HG03521 (cell line): ENCODE measurements around the gene PCSK1.
"Not testable (repeated sequence)": the region's sequence is repeated elsewhere in the genome, so short reads cannot be mapped to it uniquely, and the experiment has no call there.

Source experiments
- ATAC-seq: cut with Tn5 transposase; IDR thresholded peaks from one replicate; pipeline ENCODE4 v1.9.1; 2021; ENCODE audit warnings: mild to moderate bottlenecking, moderate library complexity; ENCODE audit not compliant: unreplicated experiment

PCSK1 gene

GRCh38 chr5:96427824-96428223 lies 5.2 kb downstream of the PCSK1 start:
- no peak for ATAC-seq

DNA sequence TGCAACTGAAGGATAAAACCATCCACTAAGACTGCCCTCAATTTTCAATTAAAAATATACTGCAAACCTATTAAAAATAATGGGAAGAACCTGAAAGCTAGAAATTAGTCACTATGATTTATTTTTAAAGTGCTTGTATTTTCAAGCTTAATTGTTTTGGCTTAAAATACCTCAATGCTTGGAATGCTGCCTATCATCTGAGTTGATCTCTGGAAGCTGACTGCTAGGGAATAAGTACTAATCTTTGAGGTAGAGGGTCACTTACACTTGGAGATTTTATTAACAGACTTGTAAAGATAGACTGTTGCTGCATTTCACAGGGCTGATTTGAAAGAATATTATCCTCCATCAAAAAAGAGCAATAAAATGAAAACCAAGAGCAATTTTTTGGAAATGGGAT lies 6.2 kb downstream of the PCSK1 start:
- ATAC-seq: no peak

- no peak for ATAC-seq
Measured at GRCh38 chr5:96425443-96425842, 7.6 kb downstream of the PCSK1 start.

DNA sequence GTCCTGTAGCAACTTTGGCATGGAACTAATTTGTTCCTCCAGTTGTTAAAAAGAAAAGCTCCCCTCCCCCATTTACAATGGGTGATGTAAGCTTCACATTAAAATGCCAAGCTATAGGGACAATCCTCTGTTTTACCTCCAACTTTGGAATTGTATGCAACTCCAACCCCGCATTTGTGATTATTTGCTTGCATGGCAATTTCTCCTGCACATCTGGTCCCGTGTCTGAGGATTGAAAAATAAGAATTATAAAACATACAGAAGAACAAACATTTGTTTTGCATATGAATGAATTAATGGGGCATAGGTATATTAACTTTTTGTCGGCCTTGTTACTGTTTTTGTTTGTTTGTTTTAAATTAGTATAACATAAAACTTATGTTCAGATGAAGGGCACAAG lies 17.2 kb downstream of the PCSK1 start:
- no peak for ATAC-seq

- no peak for ATAC-seq
Measured at GRCh38 chr5:96412868-96413449, 20.1 kb downstream of the PCSK1 start.

DNA sequence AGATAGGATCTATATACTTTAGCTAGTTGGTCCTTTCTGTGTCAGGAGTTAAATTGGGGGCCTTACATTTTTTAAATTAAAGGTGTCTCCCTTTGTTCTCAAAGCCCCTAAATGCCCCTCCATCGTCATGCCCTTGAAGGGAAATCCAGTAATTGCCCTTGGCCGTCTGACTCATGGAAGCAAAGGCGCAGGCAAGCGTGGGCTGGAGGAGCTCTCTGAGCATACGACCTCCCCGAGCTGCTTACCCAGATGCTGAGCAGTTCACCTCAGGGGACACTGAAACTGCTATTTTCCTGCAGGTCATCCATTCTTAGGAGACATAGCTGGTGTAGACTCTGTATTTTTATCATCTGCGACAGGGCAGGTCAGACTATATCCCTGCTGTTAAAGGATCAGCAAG lies 23.0 kb downstream of the PCSK1 start:
- ATAC-seq: no peak

- no peak for ATAC-seq
Measured at GRCh38 chr5:96408841-96409538, 24.1 kb downstream of the PCSK1 start.

DNA sequence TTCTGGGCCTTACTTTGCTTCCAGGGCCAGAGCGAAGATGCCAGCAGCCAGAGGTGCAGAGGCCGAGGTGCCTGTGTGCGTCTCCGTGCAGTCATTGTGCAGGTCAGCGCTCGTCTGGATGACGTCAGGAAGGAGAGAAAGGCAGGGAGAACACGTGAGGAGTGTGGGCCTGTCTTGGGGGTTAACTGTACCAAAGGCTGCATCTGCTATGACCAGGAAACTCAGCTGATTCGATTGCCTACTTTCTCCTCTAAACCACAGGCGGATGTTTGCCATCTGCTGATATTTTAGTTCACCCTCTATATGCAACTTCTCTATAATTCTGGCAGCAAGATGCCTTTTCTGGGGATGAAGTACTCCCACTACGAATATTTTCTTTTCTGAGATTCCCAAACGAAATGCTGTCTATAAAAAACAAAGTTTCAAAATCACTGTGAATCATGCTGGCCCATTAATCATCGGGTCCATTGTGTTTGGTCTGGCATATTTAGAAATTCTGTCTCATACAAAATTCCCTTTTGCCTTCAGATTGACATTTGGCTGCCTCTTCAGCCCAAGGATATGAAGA lies 24.8 kb downstream of the PCSK1 start:
- ATAC-seq: no peak

DNA sequence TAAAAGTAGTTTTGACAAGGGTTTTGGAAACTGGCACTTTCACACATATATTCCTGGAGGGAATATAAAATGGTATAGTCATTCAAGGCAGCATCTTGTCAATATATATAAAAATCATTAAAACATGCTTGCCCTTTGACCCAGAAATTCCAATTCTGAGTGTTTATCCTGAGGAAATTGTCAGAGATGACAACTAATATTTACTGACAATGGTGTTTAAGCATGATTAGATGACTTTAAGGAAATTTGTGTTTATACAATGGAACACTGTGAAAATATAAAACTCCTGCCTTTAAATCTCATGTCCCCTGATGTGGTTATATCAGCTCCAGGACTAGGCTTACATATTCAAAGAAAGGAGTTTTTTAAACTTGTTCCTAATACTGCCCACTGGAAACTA lies 25.6 kb downstream of the PCSK1 start:
- ATAC-seq: no peak

DNA sequence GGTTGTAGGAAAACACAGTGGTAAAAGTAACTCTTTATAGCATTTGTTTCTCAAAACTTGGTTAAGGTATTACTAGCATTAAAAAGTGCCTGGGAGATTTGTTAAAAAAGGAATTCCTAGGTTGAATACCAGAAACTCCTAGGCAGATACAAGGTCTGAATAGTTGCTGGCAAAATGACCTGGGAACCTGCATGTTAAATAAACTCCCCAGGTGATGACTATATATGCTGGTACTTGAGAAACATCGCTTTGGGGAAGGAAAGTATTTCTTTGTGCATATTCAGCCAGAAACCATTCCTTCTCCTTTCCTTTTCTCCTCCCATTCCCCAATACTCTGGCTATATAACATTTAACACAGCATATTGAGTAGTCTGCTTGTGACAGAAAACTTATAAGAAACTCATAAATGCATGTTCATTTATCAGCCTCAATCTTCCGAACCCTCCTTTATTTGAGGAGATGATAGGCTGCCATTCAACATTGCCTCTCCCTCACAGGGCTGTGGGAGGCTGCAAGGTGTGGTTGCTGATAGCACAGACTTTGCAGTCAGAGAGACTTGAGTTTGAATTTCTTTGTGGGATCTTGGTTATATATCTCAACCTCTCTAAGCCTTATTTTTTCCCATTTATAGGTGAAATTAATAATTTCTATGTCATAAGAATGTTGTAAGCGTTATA lies 28.7 kb downstream of the PCSK1 start:
- ATAC-seq: no peak

GRCh38 chr5:96402500-96402899 lies 30.5 kb downstream of the PCSK1 start:
- ATAC-seq: no peak

- ATAC-seq: no peak
Measured at GRCh38 chr5:96396878-96397277, 36.2 kb downstream of the PCSK1 start.

DNA sequence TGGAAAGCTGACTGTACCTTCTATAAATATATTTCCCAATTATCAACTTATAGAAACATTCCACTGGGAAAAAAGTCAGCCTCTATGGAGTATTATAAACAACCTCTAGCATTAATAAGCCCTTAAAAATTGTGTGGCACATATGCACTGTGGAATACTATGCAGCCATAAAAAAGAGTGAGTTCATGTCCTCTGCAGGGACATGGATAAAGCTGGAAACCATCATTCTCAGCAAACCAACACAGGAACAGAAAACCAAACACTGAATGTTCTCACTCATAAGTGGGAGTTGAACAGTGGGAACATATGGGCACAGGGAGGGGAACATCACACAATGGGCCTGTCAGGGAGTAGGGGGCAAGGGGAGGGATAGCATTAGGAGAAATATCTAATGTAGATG lies 37.8 kb downstream of the PCSK1 start:
- ATAC-seq: not testable (repeated sequence)

- no peak for ATAC-seq
Measured at GRCh38 chr5:96391921-96392320, 41.1 kb downstream of the PCSK1 start.

DNA sequence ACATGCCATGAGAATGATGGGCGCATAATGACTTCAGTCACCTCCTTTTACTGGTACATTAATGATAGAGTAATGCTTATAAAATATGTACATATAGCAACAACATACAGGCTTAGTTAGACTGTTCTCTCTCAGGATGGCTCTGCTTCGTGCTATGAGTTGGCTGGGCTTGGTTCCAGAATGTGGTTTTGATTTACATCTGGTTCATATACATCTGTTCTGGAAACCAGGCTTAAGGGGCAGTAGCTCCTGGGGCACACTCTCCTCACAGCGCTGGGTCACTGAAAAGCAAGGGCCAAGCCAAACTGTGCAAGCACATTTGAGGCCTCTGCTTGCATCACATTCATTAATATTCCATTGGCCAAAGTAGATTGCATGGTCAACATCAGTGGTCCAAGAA lies 44.9 kb downstream of the PCSK1 start:
- ATAC-seq: no peak

GRCh38 chr5:96387616-96388015 lies 45.4 kb downstream of the PCSK1 start:
- no peak for ATAC-seq

DNA sequence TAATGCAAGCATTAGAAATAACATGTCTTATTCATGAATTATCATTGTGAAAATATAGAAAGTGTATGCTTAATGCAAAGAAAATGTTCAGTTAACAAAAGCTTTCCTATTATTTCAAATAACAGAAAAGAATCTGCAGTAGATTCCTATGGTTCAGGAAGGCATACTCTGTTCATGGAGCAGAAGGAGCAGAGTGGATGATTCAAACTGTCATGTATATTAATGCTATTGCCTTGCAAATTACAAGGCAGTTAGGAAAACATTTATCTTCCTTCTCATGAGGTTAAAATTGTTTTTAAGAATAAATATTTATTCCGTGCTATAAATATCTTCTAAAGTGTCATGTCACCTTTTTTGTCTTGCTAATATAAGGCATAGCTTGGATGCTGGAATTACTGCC lies 47.5 kb downstream of the PCSK1 start:
- ATAC-seq: no peak

- ATAC-seq: no peak
Measured at GRCh38 chr5:96384353-96384752, 48.7 kb downstream of the PCSK1 start.

- no peak for ATAC-seq
Measured at GRCh38 chr5:96381526-96381925, 51.5 kb downstream of the PCSK1 start.

DNA sequence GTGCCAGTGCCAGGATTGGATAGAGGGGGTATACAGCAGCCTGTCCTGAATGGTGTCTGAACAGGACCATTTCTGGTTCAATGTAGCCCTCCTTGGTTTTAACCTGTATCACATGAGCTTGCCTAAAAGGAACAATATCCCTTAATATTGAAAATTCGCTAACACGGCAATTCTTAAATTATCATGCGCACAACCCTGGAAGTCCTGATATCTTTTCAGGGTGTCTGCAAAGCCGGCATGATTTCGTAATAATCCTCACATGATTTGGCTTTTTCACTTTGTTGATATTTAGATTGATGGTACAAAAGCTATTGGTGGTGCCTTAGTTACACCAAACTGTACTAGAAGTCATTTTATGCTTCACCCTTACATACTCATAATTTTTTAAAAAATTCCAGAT lies 53.2 kb downstream of the PCSK1 start:
- ATAC-seq: no peak

DNA sequence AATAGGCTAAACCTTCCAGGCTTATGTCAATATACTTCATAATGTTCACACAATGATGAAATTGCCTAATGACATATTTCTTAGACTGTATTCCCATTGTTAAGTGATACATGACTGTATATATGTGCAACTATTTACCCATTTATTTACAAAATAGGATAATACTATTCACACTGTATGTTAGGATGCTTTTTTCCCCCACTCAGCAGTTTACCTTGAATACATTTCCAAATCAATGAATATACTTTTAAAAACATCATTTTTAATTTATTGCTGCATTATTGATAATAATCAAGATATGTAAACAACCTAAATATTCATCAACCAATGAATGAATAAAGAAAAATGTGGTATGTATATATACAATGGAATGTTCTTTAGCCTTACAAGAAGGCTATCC lies 55.5 kb downstream of the PCSK1 start:
- no peak for ATAC-seq

GRCh38 chr5:96377167-96377566 lies 55.9 kb downstream of the PCSK1 start:
- ATAC-seq: no peak
